Measurements from ENCODE around the gene IQGAP2.

The IQGAP2 gene

DNA sequence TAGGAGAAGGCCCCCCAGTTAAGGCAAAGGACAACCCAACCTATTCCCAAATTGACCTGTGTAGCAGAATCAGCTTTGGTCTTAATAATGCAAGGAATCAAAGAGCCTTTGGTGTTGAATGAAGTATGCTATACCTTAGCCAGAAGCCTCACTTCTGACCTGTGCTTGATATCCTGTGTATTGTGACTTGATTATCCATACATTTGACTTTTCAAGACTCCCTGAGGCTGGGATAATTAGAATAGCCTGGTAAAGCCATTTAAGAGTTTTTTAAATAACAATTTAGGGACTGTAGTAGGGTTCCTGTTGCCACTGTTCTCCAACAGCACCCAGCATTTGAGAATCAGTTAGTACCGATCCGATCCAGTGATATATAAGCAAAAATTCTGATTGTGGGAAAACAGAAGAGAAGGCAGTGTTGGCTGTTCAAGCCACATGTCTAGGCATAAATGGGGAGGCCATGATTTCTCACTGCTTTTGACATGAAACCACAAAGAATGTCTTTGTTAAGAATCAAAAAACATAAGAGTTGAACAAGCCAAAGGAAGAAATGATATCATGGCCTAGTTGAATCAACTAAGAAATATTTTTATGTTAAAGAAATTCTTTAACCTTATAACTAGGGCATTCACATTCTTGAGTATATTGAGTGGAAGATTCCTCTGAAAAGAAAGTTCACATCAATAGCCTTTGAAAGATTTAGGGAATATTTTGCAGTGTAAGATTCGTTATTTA is 121.2 kb downstream of the IQGAP2 start:
- H3K27ac ChIP-seq: no peak overlapping the region

DNA sequence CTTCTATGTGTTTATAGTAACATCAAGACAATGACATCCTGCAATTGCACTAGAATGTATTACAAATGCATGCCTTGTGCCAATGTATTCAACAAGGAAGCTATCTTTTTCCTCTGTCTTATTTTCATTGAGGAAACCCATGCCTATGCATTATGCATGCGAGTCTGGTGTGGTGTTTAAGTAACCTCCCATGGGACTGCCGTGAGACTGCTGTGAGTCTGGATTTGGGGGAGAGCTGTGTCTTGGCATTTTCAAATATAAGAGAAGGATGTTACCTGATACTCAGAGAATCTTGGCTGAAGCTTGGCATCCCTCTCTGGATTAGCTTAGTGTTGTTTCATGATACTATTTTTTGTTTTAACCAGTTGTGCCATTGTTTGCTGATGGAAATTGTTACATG is 121.8 kb downstream of the IQGAP2 start:
- TF ChIP-seq, protein P1, sequence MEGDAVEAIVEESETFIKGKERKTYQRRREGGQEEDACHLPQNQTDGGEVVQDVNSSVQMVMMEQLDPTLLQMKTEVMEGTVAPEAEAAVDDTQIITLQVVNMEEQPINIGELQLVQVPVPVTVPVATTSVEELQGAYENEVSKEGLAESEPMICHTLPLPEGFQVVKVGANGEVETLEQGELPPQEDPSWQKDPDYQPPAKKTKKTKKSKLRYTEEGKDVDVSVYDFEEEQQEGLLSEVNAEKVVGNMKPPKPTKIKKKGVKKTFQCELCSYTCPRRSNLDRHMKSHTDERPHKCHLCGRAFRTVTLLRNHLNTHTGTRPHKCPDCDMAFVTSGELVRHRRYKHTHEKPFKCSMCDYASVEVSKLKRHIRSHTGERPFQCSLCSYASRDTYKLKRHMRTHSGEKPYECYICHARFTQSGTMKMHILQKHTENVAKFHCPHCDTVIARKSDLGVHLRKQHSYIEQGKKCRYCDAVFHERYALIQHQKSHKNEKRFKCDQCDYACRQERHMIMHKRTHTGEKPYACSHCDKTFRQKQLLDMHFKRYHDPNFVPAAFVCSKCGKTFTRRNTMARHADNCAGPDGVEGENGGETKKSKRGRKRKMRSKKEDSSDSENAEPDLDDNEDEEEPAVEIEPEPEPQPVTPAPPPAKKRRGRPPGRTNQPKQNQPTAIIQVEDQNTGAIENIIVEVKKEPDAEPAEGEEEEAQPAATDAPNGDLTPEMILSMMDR (conservative IDR thresholded peaks at IDR 0.05): no peak
- no peak overlapping the region for H3K27ac ChIP-seq

More for the DNA sequence above, 121.2 kb downstream of the IQGAP2 start:
- TF ChIP-seq, protein P1 (conservative IDR thresholded peaks at IDR 0.05): no peak

DNA sequence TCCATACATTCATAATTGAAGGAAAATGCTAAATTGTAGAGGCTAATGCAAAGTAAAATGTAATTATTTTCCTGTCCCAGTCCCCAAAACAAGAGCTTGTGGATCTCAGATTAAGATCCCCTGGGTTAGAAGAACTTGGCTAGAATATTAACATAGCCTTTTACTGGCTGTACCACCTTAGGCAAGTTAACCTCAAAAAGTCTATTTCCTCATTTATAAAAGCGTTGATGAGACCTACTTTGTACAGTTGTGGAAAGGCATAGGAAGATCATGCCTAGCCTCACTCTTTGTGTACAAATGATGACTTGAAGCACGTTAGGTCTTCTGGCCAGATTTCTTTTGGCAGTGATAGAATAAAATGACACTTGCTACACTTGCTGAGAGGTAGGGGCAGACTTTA is 122.9 kb downstream of the IQGAP2 start:
- TF ChIP-seq, protein P1 (conservative IDR thresholded peaks at IDR 0.05): no peak
- H3K27ac ChIP-seq: no peak overlapping the region

DNA sequence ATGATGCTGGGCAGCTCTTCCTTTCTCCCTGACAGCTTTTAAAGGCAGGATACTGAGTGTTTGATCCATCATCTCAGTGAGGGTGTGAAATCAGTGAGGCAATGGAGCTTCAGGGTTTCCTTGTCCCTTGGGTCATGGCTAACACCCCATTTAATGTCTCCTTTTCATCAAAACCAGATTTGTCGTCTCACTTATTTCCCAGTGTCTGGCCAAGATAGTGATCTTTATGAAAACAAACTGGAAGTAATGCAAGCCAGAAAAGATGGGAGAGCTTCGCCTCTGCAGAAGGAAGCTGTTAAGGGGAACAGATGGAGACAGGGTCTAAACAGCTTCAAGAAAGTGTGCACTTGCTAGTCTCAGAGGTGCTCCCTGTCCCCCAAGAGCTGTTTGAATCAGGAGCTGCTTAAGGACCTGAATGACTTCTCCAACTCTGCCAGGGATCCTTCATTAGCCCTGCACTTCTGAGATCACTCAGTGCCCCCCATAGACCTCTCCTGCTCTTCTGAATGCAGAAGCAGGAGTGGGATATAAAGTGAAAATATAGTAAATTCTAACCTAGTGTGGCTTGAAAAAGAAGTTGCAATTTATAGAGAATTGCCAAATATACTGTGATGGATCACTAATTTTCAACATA is 124.0 kb downstream of the IQGAP2 start:
- TF ChIP-seq, protein P1 (conservative IDR thresholded peaks at IDR 0.05): no peak
- H3K27ac ChIP-seq: no peak overlapping the region

DNA sequence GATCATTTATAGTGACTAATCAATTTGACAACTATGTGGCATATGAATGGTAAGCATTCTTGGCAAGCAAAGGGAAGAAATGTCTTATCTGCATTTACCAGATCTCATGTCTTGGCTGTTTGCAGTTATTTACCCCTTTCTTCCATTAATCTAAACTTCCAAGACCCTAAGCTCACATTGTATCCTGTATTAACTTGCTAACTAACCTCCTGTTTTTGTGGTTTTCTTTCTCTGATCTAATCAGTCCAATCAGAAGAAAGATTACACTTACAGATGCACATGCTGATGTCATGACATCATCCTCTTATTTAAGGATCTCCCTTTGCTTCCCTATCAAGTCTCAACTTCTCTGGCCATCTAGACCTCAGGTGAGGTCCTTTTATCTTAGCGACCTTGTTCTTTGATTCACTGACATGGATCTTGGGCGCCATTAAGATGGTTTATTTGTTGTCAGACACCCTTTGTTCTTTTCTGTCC is 124.6 kb downstream of the IQGAP2 start:
- TF ChIP-seq, protein P1 (conservative IDR thresholded peaks at IDR 0.05): no peak
- H3K27ac ChIP-seq: no peak overlapping the region

DNA sequence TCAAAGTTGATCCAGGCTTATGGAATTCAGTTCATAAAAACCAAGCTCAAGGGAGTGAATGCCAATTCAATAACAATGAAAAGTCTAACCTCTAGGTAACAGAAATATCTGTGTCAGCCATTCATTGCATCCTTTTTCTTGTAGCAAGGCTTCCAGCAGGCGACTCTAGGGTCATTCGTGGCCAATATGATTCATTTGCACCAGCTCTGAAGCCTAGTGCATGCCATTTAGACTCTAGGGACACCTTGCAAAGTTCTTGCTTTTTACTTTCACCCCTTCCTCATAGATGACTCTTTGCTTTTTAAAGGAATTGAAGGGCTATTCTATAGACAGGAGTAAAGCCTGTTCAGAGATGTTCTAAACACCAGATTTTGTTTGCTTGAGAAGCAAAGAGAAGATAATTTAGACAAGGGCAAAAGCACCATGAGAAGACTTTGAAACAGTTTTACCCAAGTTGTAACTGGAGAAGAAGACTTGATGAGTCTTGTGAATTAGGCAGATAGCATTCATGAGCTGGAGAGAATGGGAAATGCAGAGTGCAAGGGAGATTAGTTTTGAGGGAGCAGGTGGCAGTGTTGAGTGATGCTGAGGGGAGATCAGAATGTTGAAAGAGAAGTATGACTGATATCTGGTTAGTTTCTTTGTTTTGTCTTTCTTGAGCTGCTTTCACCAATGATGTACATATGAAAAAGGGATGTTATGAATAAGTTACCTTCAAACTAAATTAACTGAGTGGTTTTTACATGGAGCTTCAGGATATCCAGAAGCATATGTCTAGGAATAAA is 125.7 kb downstream of the IQGAP2 start:
- TF ChIP-seq, protein P1 (conservative IDR thresholded peaks at IDR 0.05): no peak
- no peak overlapping the region for H3K27ac ChIP-seq

All from VCaP (cell line).